Measurements from ENCODE around the gene ZNF736.
A peak's percentile ranks its signal among the peaks of the same experiment; 100 is the strongest.
"Not testable (repeated sequence)": the region's sequence is repeated elsewhere in the genome, so short reads cannot be mapped to it uniquely, and the experiment has no call there.

Gene ZNF736

DNA sequence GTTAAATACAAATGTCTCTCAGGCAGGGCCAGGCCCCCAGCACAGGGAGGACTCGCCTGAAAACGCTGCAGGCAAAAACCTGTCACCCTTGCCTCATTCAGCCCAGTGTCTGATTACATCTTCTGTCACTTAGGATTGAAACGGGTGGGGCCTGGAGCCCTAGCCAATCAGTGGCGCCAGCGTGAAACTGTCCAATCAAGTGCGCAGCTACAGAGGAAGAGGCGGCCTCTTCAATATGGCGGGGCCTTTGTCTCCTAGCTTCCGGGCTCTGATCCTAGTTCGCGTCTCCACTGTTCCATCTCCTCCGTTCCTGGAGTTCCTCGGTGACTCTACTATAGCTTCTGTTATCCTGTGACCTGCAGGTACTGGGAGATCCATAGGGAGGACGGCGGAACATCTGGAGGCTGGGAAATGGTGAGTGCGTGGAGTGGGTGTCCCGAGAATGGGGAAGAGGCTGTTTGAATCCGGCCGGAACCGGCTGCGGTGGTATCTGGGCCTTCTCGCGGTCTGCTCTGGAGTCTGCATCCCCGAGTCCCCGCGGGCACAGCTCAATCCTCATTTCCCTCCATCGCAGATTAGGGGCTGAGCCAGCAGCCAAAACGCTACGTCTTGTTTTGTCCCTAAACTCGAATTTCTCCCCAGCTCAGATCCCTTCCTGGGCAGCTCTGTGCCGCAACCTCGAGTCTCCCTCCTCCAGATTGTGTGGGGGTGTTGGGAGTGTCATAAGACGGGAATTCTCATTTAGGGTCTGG lies at the start of gene ZNF736:
TSS of gene ZNF736 (plus strand) at position 222 of the 752 bp plus-strand sequence. CDS start at position 412, 190 bp downstream.
- DNase-seq = peak; percentile 93

GRCh38 chr7:64266341-64266919 lies 47.3 kb upstream of the ZNF736 start:
- DNase-seq = no peak

DNA sequence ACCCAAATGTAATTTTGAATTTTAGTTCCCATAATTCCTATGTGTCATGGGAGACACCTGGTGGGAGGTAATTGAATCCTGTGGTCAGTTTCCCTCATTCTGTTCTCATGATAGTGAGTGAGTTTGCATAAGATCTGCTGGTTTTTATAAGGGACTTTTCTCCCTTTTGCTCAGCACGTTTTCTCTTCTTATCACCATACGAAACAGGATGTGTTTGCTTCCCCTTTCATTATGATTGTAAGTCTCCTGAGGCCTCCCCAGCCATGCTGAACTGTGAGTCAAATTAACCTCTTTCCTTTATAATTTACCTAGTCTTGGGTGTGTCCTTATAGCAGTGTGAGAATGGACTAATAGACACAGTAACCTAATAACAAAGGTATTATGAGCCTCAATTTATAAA lies 36.1 kb upstream of the ZNF736 start:
- DNase-seq = no peak

DNA sequence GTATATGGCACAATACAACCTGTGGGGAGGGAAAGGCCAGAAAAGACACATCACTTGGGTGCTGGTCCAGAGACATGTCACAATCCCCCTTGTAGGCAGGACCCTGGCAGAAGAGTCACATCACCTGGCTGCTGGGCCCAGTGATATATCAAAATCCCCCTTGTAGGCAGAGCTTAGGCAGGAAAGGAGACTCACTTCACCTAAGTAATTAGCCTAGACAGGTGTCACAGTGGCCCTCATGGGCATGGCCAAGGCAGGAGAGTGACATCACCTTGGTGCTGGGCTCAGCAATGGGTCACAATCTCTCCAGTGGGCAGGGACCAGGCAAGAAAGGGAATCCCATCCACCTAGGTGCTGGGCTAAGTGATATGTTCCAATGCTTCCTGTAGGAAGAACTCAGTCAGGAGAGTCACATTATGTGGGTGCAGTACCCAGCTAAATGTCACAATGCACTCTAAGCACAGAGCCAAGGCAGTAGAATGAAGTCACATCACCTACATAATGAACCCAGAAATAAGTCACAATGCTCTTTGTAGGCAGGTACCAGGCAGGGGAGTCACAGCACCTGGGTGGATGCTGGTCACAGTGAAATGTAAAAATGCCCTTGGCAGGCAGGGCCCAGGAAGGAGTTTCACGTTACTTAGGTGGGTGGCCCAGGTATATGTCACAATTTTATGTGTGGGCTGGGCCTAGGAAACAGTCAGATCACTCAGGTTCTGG lies 18.9 kb upstream of the ZNF736 start:
- DNase-seq = no peak

GRCh38 chr7:64297418-64297817 lies 16.3 kb upstream of the ZNF736 start:
- DNase-seq = not testable (repeated sequence)

DNA sequence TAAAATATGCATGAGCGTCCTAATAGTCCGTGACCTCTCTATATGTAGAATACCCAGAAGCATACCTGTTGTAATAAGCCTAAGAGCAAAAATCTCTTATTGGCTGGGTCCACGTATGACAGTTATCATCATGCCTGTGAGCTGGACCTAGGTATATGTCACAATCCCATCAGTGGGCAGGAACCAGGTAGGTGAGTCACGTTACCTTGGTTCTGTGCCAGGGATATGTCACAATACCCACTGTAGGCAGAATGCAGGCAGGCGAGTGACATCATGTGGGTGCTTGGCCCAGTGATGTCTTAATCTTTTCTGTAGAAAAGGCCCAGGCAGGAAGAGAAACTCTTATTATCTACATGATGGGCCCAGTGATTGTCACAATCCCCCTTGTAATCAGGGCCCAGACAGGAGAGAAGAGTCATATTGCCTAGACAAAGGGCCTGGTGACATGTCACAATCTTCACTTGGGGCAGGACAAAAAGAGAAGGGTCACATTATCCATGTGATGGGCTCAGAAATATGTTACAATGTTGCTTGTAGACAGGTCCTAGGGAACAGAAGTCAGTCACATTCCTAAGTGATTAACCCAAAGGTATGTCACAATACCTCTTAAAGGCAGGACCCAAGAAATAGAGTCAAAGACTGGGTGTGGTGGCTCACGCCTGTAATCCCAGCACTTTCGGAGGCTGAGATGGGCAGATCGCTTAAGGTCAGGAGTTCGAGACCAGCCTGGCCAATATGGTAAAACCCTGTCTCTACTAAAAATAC lies 12.9 kb upstream of the ZNF736 start:
- DNase-seq = no peak

GRCh38 chr7:64307254-64308015 lies 6.3 kb upstream of the ZNF736 start:
- peak; percentile 89 for DNase-seq

- no peak for DNase-seq
Measured at GRCh38 chr7:64308016-64308270, 5.8 kb upstream of the ZNF736 start.

DNA sequence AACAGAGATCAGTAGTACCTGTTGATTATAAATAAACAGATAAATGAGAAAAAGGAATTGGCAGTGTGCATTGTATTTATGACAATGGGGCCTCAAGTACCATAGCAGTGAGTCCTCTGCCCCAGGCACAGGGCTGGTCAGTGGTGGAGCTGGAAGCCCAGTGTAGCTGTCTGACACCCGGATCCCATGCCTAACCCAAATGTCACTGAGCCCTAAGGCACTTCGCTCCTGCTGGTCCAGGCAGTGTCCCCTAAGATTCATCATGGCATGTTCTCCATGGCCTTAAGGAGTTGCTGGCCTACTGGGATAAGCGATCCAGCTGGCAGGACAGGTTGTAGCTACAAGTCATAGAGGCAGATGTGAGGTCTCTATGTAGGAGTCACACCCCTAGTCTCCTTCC lies 3.3 kb upstream of the ZNF736 start:
- no peak for DNase-seq

DNA sequence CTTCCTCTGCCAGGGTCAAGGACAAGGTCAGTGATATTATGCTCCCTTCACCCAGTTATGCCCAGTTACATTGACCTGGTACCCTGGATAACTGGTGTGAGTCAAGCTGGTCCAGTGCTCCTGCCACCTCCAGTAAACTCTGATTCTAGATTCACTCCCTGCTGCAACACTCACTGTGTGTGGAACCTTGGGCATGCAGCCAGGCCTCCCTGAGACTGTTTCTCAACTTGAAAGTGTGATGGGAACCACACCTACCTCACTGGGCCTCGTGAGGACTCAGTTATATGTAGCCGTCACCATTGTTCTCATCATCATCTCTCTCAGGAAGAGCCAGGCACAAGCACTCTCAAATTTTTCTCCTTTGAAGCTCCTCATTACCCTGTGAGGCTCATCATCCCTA lies 935 bp upstream of the ZNF736 start:
- no peak for DNase-seq

DNA sequence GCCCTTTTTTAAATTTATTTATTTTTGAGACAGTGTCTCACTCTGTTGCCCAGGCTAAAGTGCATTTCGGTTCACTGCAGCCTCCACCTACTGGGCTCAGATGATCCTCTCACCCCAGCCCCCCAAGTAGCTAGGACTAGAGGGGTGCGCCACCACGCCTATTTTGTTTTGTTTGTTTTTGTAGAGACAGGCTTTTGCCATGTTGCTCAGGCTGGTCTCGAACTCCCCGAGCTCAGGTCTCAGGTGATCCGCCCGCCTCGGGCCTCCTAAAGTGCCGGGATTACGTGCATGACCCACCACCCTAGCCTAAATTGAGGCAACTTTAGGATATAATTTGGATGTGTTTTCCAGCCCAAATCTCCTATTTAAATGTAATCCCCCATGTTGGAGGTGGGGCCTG lies 805 bp downstream of the ZNF736 start:
- peak; percentile 0 for DNase-seq

DNA sequence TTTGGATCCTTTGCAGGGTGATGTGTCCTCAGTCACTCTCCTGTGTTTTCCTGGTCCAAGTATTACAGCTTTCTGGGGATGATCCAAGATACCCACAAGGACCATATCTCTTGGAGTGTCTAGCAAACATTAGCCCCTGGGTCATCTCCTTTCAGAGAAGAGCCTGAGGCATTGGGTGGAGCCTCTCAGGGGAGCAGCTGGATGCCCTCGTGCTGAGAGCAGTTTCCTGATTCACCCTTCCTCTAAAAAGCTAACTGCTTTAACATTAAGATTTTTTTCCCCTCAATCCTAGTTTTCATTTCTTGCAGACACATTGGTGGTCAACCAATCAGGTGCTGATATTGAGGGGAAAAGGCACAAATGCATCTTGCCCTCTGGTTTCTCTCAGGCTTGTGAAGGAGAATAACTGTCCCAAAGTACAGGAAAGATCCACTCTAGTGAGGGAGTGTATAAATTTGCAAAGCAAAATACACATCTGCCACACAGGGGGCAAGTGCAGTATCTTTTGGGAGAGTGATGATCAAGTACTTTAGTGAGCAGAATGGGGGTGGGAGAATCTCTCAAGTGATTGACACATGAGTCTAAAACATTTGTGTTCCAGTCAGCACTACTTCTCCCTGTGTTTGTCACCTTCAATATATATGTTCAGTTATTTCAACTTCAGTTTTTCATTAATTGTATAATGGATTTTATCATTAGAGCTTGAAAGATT lies 2.4 kb downstream of the ZNF736 start:
- DNase-seq = not testable (repeated sequence)

GRCh38 chr7:64320547-64321513 lies 7.1 kb downstream of the ZNF736 start:
- peak; percentile 1 for DNase-seq

DNA sequence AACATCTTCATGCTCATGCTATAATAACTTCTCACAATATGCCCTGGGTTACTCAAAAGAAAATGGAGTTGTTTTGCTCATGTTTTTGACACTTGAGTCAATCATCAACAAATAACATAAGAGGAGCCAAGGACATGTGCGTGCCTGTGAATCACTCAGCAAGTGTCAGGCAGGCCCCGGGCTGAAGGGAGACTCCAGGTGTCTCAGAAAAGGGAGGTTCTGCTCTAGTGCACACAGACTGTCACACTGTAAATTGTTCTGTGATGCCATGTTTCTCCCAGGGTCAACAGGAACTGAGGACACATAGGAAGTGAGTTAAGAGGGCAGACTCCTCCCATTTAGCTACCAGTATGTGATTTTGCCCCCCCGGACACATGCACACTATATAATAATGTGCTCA lies 10.4 kb downstream of the ZNF736 start:
- not testable (repeated sequence) for DNase-seq

DNA sequence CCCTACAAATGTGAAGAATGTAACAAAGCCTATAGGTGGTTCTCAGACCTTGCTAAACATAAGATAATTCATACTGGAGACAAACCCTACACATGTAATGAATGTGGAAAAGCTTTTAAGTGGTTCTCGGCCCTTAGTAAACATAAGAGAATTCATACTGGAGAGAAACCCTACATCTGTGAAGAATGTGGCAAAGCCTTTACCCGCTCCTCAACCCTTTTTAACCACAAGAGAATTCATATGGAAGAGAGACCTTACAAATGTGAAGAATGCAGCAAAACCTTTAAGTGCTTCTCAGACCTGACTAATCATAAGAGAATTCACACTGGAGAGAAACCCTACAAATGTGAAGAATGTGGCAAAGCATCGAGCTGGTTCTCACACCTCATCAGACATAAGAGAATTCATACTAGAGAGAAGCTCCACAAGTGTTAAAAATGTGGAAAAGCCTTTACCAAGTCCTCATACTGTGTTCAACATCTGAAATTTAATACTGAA lies 35.0 kb downstream of the ZNF736 start:
- not testable (repeated sequence) for DNase-seq

DNA sequence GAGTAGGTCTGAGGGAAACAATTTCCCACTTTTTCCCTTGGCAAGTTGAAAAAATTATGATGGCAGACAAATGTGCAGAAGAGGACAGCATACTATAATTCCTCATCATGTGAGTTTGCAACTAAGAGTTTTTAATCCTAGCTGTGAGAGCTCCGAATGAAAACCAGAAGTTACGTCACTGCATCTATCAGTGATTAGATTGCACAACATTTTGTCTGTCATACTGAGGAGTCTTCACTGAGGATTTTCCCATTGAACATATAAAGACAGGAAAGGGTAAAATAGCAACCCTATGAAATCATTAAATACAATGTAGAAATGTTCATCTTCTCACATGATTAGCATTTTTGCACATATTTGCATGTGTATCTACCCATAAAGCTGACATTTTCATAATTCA lies 45.8 kb downstream of the ZNF736 start:
- no peak for DNase-seq

DNA sequence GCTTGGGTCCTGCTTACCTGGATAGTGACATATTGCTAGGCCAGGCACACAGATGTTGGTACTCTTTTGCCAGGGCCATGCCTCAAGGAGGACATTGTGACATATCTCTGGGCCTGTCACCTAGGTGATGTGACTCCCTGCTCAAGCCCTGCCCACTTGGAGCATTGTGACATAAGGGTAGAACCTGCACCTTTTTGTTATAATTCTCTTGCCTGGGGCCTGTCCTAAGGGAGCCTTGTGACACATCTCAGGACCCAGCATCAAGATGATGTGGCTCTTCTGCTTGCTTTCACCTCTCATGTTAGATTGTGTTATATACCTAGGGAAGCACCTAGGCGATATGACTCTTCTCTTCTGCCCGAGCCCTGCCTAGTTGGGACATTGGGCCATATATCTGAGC lies 57.4 kb downstream of the ZNF736 start:
- no peak for DNase-seq

DNA sequence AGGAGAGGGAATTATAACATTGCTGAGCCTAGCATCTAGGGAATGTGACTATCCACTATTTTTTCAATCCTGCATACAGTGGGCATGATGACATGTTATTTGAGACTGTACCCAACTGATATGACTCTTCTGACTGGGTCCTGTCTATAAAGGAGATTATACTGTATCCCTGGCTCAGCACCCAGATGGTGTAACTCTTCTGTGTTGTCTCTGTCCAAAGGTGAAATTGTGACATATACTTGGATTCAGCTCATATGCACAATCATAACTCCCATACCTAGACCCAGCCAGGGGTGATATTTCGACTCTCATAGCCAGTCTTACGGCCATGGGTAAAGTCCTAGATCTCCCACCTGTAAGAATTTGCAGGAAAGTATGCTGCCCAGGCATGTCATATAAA lies 59.3 kb downstream of the ZNF736 start:
- DNase-seq = no peak

DNA sequence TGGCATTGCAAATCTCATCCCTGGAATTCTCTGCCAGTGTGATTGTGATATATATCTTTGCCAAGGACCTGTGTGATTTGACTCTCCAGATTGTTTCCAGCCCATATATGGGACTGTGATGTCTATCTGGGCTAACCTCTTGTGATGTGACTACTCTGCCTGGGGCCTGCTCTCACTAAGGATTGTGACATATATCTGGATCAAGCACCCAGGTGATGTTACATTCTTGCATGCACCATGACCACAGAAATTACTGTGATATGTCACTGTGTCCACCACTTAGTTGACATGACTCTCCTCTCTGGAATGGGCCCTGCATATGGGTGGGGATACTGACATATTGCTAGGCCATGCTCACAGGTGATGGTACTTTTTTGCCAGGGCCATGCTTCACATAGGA lies 86.6 kb downstream of the ZNF736 start:
- DNase-seq = no peak

Data from suppressor macrophage treated with lipopolysaccharide for 4 hours (primary cell).